ENCODE data around the gene PHF13.

DNA sequence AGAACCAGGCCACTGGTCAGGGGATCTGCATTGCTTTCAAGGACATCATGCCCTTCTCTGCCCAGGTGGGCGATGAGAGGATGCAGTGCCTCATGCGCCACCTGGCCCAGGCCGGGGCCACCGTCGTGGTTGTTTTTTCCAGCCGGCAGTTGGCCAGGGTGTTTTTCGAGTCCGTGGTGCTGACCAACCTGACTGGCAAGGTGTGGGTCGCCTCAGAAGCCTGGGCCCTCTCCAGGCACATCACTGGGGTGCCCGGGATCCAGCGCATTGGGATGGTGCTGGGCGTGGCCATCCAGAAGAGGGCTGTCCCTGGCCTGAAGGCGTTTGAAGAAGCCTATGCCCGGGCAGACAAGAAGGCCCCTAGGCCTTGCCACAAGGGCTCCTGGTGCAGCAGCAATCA, 38.7 kb upstream of the PHF13 start:
- TF ChIP-seq, protein P1, sequence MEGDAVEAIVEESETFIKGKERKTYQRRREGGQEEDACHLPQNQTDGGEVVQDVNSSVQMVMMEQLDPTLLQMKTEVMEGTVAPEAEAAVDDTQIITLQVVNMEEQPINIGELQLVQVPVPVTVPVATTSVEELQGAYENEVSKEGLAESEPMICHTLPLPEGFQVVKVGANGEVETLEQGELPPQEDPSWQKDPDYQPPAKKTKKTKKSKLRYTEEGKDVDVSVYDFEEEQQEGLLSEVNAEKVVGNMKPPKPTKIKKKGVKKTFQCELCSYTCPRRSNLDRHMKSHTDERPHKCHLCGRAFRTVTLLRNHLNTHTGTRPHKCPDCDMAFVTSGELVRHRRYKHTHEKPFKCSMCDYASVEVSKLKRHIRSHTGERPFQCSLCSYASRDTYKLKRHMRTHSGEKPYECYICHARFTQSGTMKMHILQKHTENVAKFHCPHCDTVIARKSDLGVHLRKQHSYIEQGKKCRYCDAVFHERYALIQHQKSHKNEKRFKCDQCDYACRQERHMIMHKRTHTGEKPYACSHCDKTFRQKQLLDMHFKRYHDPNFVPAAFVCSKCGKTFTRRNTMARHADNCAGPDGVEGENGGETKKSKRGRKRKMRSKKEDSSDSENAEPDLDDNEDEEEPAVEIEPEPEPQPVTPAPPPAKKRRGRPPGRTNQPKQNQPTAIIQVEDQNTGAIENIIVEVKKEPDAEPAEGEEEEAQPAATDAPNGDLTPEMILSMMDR (IDR thresholded peaks at IDR 0.05) = no peak
- TF ChIP-seq POLR2AphosphoS5 (IDR thresholded peaks at IDR 0.05) = no peak

Data from breast epithelium (tissue), 3 donors.